ENCODE results near the gene RNU6-8.

- TF ChIP-seq RFX5 (IDR thresholded peaks at IDR 0.05) (no peak), RCOR1 (IDR thresholded peaks at IDR 0.05; ENCODE audit: low read depth, low read length) (no peak), REST (IDR thresholded peaks at IDR 0.05) (no peak), JUNB (IDR thresholded peaks at IDR 0.05) (no peak), CTCF (IDR thresholded peaks at IDR 0.05) (no peak), POLR2A (IDR thresholded peaks at IDR 0.05; ENCODE audit: low read length) (no peak), TP53 (CRISPR knock-in tag; IDR thresholded peaks at IDR 0.05) (no peak)
Measured at GRCh38 chr14:32246751-32247150, 43.7 kb upstream of the RNU6-8 start.

All from A549 (cell line).